Measurements from ENCODE around the gene SP4.
A peak's percentile ranks its signal among the peaks of the same experiment; 100 is the strongest.
"Not testable (repeated sequence)": the region's sequence is repeated elsewhere in the genome, so short reads cannot be mapped to it uniquely, and the experiment has no call there.

SP4 gene

DNA sequence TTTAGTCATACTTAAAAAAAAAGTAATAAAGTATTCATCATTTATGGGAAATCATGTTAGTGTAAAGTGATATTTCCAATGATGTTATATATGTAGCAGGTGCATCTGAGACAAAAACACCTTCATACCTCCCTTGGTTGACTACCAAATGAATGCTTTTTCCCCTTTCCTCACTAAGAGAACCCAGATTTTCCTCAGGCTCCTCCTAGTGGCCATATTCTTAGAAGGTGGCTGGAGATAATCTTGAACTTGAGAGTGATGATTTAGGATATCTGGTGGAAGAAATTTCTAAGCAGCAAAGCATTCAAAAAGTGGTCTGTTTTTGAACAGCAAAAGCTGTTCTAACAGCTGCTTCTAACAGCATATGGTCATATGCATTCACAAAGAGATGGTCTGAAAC lies 98.1 kb downstream of the SP4 start:
- DNase-seq (ENCODE audit: low spot score), result peak; percentile 6

DNA sequence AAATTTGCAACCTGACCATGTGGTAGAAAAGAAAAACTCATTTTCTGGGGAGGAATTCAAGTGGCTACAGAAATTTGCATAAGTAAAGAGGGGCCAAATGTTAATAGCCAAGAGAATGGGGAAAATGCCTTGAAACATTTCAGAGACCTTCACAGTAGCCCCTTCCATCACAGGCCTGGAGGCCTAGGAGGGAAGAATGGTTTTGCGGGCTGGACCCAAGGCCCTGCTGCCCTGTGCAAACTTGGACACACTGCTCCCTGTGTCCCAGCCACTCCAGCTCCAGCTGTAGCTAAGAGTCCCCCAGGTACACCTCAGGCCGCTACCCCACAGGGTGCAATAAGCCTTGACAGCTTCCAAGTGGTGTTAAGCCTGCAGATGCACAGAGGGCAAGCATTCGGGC lies 98.6 kb downstream of the SP4 start:
- no peak for DNase-seq (ENCODE audit: low spot score)

DNA sequence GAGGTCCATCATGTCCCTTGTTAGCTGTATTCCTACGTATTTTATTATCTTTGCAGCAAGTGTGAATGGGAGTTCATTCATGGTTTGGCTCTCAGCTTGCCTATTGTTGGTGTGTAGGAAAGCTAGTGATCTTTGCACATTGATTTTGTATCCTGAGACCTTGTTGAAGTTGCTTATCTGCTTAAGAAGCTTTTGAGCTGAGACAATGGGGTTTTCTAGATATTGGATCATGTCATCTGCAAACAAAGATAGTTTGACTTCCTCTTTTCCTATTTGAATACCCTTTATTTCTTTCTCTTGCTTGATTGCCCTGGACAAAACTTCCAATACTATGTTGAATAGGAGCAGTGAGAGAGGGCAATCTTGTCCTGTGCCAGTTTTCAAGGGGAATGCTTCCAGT lies 104.6 kb downstream of the SP4 start:
- not testable (repeated sequence) for DNase-seq (ENCODE audit: low spot score)

DNA sequence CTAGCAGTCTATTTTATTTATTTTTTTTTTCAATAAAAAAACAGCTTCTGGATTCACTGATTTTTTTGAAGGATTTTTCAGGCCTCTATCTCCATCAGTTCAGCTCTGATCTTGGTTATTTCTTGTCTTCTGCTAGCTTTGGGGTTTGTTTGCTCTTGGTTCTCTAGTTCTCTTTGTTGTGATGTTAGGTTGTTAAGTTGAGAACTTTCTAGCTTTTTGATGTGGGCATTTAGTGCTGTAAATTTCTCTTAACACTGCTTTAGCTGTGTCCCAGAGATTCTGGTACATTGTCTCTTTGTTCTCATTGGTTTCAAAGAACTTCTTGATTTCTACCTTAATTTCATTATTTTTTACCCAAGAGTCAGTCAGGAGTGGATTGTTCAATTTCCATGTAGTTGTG lies 105.8 kb downstream of the SP4 start:
- DNase-seq (ENCODE audit: low spot score), result not testable (repeated sequence)

- not testable (repeated sequence) for DNase-seq (ENCODE audit: low spot score)
These were observed 108.7 kb downstream of the SP4 start for GRCh38 chr7:21536445-21537118.

DNA sequence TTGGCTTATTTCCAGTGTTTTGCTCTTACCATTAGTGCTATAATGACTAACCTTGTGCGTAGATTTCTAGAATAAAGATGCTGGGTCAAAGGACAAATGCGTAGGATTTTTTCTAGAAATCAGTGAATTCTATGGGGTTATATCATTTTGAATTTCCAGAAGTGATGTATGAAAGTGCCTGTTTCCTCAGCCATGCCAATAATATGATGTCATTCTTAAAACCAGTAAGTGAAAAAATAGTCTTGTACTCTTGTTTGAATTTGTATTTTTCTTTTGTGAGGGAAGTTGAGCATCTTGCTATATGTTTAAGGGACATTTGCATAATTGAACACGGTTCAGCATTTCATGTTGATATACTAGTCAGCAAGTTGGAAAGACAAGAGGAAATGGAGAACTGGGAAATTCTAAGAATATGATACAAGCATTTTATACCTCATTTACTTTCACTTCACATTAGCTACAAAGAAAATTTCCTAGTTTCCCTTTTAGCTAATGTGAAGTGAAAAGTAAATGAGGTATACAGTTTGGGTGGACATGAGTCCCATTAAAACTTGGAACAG lies 111.1 kb downstream of the SP4 start:
- DNase-seq (ENCODE audit: low spot score), result no peak

- no peak for DNase-seq (ENCODE audit: low spot score)
These were observed 115.1 kb downstream of the SP4 start, which contains the start of gene DNAH11 for GRCh38 chr7:21542891-21543527. Gene DNAH11, plus strand, starts transcription at chr7:21543039. Its CDS starts 207 bp downstream, at chr7:21543246.

GRCh38 chr7:21543528-21544302 lies 115.8 kb downstream of the SP4 start:
- DNase-seq (ENCODE audit: low spot score), result no peak

GRCh38 chr7:21544303-21544656 lies 116.4 kb downstream of the SP4 start:
- DNase-seq (ENCODE audit: low spot score), result no peak

- DNase-seq (ENCODE audit: low spot score), result no peak
These were observed 116.8 kb downstream of the SP4 start for GRCh38 chr7:21544715-21545114.

DNA sequence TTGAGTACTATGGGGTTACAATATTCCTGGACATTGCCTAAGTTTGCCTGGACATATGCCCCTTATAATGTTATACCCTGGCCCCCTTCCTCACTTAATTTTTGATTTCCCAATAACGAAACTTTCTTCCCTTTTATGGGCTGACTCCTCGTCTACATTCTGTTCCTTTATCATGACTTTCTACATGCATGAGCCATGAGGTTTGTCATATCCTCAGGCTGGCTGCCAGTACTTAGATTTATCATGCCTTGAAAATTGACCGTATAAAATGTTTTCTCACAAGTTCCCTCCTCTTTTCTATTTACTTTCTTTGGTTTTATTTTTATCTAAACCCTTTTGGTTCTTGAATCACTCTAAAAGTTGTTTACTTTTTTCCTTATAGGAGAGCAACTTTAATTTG lies 119.6 kb downstream of the SP4 start:
- no peak for DNase-seq (ENCODE audit: low spot score)

DNA sequence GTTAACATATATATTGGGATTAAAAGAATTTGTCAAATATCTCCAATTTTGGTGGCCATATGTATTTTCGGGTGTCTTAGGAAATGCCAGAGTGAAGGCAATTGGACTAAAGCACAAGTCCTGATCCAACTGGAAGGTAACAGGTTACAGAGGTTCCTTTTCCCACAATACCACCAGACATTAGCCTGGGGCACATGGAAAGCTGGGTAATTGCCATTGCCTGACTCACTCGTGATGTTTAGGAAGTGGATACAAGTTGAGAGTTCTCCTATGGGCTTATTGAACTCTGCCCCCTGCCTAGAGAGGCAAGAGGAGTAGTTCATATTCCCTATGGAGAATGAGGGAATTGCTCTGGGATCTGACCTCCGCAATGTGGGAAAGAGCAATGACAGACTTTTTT lies 120.6 kb downstream of the SP4 start:
- no peak for DNase-seq (ENCODE audit: low spot score)

DNA sequence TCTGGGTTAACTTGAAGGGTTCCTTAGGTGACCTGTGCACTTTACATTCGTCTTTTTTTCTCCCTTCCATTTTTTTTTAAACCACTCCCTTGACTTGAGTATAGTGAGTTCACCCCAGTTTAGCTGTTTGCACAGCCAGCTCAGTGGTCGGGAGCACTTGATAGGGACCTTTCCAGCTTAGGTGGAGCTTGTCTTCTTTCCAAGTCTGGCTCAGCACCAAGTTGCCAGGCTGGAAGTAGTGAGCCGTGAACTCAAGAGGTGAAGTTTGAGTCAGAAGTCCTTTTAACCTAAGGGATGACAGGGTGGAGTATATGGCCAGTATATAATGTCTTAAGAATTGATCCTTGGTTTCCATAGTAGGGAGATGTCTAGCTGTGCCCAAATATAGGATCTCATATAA lies 122.2 kb downstream of the SP4 start:
- DNase-seq (ENCODE audit: low spot score), result no peak

- DNase-seq (ENCODE audit: low spot score), result no peak
These were observed 123.1 kb downstream of the SP4 start for GRCh38 chr7:21550821-21551531.

- no peak for DNase-seq (ENCODE audit: low spot score)
These were observed 134.5 kb downstream of the SP4 start for GRCh38 chr7:21562385-21562784.

Data from CD4-positive, alpha-beta T cell treated with Interleukin-6 at 100 ng/mL for 8 hours (primary cell).